ENCODE measurements around the gene GRIK2. TPM values are rescaled to one million over a fixed set of nuclear protein-coding genes. Genes with fewer than 3 reads are reported as not detected.

Gene GRIK2
- total RNA-seq, 4 donors from 2014 or later = 0.47 to 7.8 (median 1.7) TPM

- TF ChIP-seq, protein P1, sequence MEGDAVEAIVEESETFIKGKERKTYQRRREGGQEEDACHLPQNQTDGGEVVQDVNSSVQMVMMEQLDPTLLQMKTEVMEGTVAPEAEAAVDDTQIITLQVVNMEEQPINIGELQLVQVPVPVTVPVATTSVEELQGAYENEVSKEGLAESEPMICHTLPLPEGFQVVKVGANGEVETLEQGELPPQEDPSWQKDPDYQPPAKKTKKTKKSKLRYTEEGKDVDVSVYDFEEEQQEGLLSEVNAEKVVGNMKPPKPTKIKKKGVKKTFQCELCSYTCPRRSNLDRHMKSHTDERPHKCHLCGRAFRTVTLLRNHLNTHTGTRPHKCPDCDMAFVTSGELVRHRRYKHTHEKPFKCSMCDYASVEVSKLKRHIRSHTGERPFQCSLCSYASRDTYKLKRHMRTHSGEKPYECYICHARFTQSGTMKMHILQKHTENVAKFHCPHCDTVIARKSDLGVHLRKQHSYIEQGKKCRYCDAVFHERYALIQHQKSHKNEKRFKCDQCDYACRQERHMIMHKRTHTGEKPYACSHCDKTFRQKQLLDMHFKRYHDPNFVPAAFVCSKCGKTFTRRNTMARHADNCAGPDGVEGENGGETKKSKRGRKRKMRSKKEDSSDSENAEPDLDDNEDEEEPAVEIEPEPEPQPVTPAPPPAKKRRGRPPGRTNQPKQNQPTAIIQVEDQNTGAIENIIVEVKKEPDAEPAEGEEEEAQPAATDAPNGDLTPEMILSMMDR (IDR thresholded peaks at IDR 0.05) = no peak
- ATAC-seq (ENCODE audit: low FRiP score) (no peak), DNase-seq (ENCODE audit: low spot score) (no peak)
Measured at GRCh38 chr6:101705866-101706265, 312.4 kb downstream of the GRIK2 start.

- DNase-seq (ENCODE audit: low spot score) (no peak), ATAC-seq (ENCODE audit: low FRiP score) (no peak)
- TF ChIP-seq, protein P1 (IDR thresholded peaks at IDR 0.05) = no peak
Measured at GRCh38 chr6:101706576-101706975, 313.1 kb downstream of the GRIK2 start.

DNA sequence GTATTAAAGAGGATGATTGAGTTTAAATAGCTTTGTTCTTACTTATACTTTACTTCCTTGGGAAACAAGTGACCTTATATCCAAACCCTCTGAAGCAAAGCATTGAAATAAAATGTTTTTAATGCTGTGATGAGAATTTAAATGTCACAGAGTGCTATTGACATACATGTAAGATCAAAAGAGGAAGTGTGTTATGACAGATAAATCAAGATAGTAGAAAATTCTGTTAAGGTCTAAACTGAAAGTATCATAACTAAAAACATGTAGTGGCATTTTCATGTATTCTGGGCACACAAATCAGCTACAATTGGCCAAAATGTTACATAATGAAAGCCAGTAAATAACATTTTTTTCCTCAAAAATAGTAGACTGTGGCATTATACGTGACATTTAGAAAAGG is 318.0 kb downstream of the GRIK2 start:
- TF ChIP-seq, protein P1 (IDR thresholded peaks at IDR 0.05) = no peak
- ATAC-seq (ENCODE audit: low FRiP score) = no peak
- DNase-seq (ENCODE audit: low spot score) = no peak

DNA sequence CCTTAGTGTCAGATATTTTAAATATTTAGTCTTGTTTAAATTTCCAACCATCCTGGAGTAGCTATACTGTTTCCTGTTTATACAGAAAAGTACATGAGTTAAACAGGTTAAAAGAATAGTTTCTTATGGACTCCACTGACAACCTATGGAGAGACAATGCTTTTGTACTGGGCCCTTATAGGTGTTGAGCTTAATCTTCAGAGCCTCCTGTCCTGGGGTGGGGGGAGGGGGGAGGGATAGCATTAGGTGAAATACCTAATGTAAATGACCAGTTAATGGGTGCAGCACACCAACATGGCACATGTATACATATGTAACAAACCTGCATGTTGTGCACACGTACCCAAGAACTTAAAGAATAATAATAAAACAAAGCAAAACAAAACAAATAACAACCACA is 322.9 kb downstream of the GRIK2 start:
- no peak for ATAC-seq (ENCODE audit: low FRiP score)

GRCh38 chr6:101716810-101717209 is 323.3 kb downstream of the GRIK2 start:
- no peak for DNase-seq (ENCODE audit: low spot score)
- no peak for ATAC-seq (ENCODE audit: low FRiP score)
- TF ChIP-seq, protein P1 (IDR thresholded peaks at IDR 0.05) = no peak

More for the DNA sequence above, 322.9 kb downstream of the GRIK2 start:
- TF ChIP-seq, protein P1 (IDR thresholded peaks at IDR 0.05) = no peak
- no peak for DNase-seq (ENCODE audit: low spot score)

DNA sequence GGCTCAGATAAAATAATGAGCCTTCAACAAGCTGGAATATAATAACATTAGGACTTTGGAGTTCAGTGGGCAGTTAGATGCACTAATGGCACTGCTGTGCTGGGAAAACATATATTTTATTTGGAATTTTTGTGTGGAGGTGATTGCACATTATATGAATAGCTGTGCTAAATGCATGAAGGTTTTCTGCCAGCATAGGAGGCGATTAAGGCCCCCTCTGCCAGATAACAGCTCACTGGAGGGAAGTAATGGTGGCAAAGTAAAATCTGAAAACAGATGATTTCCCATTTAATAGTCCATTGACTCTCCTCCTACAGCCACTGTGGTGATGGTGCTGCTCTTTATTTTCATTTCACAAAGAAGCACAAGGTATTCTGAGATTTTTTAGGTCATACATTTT is 326.0 kb downstream of the GRIK2 start:
- TF ChIP-seq, protein P1 (IDR thresholded peaks at IDR 0.05) = no peak
- ATAC-seq (ENCODE audit: low FRiP score) = no peak
- DNase-seq (ENCODE audit: low spot score) = no peak

- no peak for ATAC-seq (ENCODE audit: low FRiP score)
- TF ChIP-seq, protein P1 (IDR thresholded peaks at IDR 0.05) = no peak
- no peak for DNase-seq (ENCODE audit: low spot score)
Measured at GRCh38 chr6:101722471-101722870, 329.0 kb downstream of the GRIK2 start.

Measured in omental fat pad (tissue), 4 donors.